ENCODE data around the gene C16orf54. TPM values are rescaled to one million over a fixed set of nuclear protein-coding genes. Genes with fewer than 3 reads are reported as not detected.

Gene C16orf54
- total and polyA plus RNA-seq, 9 of the 15 experiments (the other 6 are each of a cell fraction or from before 2014, with no cell fraction given) = 0.09 TPM; not detected in 8

DNA sequence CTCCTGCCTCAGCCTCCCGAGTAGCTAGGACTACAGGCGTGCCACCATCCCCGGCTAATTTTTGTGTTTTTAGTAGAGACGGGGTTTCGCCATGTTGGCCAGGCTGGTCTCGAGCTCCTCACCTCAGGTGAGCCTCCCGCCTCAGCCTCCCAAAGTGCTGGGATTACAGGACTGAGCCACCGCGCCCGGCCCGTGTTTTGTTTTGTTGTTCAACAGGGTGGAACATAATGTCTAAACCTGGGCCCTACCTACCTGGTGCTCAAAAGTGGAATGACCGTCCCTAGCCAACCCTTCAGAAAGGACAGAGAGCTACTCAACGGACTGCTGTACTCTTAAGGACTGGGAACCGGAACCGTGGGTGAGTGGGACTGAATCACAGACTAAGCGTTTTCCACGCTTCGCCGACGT lies 44.0 kb upstream of the C16orf54 start:
- FAIRE-seq (no peak), ATAC-seq (peak; percentile 13), DNase-seq (ENCODE audit: extremely low read depth in 1 of 4, low spot score in 3 of 4) (no peak)
- Histone ChIP-seq H3K9me3 (replicated peaks; ENCODE audit: control insufficient read depth, insufficient read depth, low read depth, low read length) (no peaks in the 10 kb centered on the region), H3K36me3 (ENCODE audit: control insufficient read depth, insufficient read depth, low read length) (peaks cover 31% of the 10 kb centered on the region), H3K4me3 (peak overlapping the region; percentile 89), H3K4me1 (replicated peaks in 1 of 2; ENCODE audit: control insufficient read depth in 2 of 2, insufficient read depth in 2 of 2, low read length in 2 of 2) (peaks cover 16 to 23% of the 10 kb centered on the region in 2 experiments), H4K20me1 (replicated peaks; ENCODE audit: control insufficient read depth, insufficient read depth, low read length) (peaks cover 5% of the 10 kb centered on the region; the same call in 1 of the 2 replicates), H3K27ac (ENCODE audit: extremely low read depth, low read depth, low read length) (peak overlapping the region; percentile 97), H3K4me2 (ENCODE audit: insufficient read depth, low read length) (peak overlapping the region; percentile 100), H3K9me1 (ENCODE audit: control insufficient read depth, insufficient read depth, low read length) (no peaks in the 10 kb centered on the region), H3K9ac (ENCODE audit: insufficient read depth in 1 of 2, low read depth in 2 of 2, low read length in 2 of 2) (peak overlapping the region; percentile 95 to 100), H3K27me3 (ENCODE audit: control insufficient read depth in 2 of 2, insufficient read depth in 2 of 2, low read length in 2 of 2) (no peaks in the 10 kb centered on the region), H3K79me2 (ENCODE audit: control insufficient read depth, insufficient read depth, low read length) (peaks cover 51% of the 10 kb centered on the region), H2AFZ (ENCODE audit: low read depth, low read length) (peak overlapping the region; percentile 99)
- WGBS (ENCODE audit: insufficient coverage, low coverage, missing lambda C conversion rate) = 42% methylated on average over 20 of the region's 20 CpGs
- in situ Hi-C loops (cut with MboI) (no loop called here), intact Hi-C loops (cut with micrococcal nuclease) (loop anchor here (1.0 to 10.0 kb wide), 2 partner anchors 16 to 85 kb away; no protein-coding TSS in a partner anchor)
- ChIA-PET CTCF (ENCODE audit: low intra/inter-chr PET ratio) (interaction anchor here (1.2 kb wide), 1 partner anchor 60 kb away, joined by 3 read pairs; no protein-coding TSS in a partner anchor), POLR2A (interaction anchor here (0.5 to 7.1 kb wide), 19 partner anchors 9 to 1257 kb away, joined by 3 to 114 read pairs (median 3); partner anchors contain the start of genes TAOK2 and ZG16)
- TSS peak; percentile 99 for BruUV-seq (replicated peaks)
- TF ChIP-seq TCF7L2 (IDR thresholded peaks at IDR 0.05; ENCODE audit: low read depth, low read length) (no peak), HIVEP1 (CRISPR knock-in tag; IDR thresholded peaks at IDR 0.05) (no peak), MXI1 (IDR thresholded peaks at IDR 0.05; ENCODE audit: low read depth, low read length) (no peak), ZNF212 (CRISPR knock-in tag; IDR thresholded peaks at IDR 0.05) (no peak), KAT7 (CRISPR knock-in tag; IDR thresholded peaks at IDR 0.05; ENCODE audit: borderline replicate concordance) (no peak), TOE1 (IDR thresholded peaks at IDR 0.05; ENCODE audit: borderline replicate concordance) (no peak), TOE1 (CRISPR knock-in tag; IDR thresholded peaks at IDR 0.05; ENCODE audit: borderline replicate concordance, low read depth) (no peak), ZNF282 (CRISPR knock-in tag; IDR thresholded peaks at IDR 0.05) (no peak), ZC3H4 (CRISPR knock-in tag; IDR thresholded peaks at IDR 0.05; ENCODE audit: borderline replicate concordance) (0 out of 2 replicates have a peak, but pooled peaks have one; percentile 89), ZNF347 (CRISPR knock-in tag; IDR thresholded peaks at IDR 0.05; ENCODE audit: low read depth) (no peak), EZH2 (IDR thresholded peaks at IDR 0.05; ENCODE audit: borderline replicate concordance, low read depth, low read length) (no peak), POLR2H (tag; IDR thresholded peaks at IDR 0.05; ENCODE audit: low read depth) (no peak)
- TF ChIP-seq, protein P1, sequence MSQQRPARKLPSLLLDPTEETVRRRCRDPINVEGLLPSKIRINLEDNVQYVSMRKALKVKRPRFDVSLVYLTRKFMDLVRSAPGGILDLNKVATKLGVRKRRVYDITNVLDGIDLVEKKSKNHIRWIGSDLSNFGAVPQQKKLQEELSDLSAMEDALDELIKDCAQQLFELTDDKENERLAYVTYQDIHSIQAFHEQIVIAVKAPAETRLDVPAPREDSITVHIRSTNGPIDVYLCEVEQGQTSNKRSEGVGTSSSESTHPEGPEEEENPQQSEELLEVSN (IDR thresholded peaks at IDR 0.05; ENCODE audit: borderline replicate concordance in 1 of 2, extremely low read depth in 1 of 2, insufficient read depth in 1 of 2, insufficient read length in 1 of 2, low read depth in 1 of 2, low read length in 1 of 2, poor library complexity in 1 of 2, severe bottlenecking in 1 of 2) = no peak
- TF ChIP-seq, protein P2, sequence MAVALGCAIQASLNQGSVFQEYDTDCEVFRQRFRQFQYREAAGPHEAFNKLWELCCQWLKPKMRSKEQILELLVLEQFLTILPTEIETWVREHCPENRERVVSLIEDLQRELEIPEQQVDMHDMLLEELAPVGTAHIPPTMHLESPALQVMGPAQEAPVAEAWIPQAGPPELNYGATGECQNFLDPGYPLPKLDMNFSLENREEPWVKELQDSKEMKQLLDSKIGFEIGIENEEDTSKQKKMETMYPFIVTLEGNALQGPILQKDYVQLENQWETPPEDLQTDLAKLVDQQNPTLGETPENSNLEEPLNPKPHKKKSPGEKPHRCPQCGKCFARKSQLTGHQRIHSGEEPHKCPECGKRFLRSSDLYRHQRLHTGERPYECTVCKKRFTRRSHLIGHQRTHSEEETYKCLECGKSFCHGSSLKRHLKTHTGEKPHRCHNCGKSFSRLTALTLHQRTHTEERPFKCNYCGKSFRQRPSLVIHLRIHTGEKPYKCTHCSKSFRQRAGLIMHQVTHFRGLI (CRISPR knock-in tag; IDR thresholded peaks at IDR 0.05) = no peak
- TF ChIP-seq, protein P3, sequence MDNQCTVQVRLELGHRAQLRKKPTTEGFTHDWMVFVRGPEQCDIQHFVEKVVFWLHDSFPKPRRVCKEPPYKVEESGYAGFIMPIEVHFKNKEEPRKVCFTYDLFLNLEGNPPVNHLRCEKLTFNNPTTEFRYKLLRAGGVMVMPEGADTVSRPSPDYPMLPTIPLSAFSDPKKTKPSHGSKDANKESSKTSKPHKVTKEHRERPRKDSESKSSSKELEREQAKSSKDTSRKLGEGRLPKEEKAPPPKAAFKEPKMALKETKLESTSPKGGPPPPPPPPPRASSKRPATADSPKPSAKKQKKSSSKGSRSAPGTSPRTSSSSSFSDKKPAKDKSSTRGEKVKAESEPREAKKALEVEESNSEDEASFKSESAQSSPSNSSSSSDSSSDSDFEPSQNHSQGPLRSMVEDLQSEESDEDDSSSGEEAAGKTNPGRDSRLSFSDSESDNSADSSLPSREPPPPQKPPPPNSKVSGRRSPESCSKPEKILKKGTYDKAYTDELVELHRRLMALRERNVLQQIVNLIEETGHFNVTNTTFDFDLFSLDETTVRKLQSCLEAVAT (IDR thresholded peaks at IDR 0.05) = 0 out of 4 replicates have a peak, but pooled peaks of 1 of the 2 experiments have one; percentile 46
